AG09309 (cell line): Measurements from ENCODE around the gene WASHC1.
"Not testable (repeated sequence)": the region's sequence is repeated elsewhere in the genome, so short reads cannot be mapped to it uniquely, and the experiment has no call there.

ENCODE experiments used
- DNase-seq: peaks from one replicate; pipeline ENCODE4 v3.0.0-alpha.2; 2010; ENCODE audit warnings: low read depth
- H3K4me3 ChIP-seq: 2 replicates; pipeline ENCODE4 v1.5.1; 2011; ENCODE audit warnings: mild to moderate bottlenecking, low read depth, low read length, moderate library complexity; ENCODE audit not compliant: control insufficient read depth
- CTCF ChIP-seq: IDR thresholded peaks from 2 replicates; pipeline ENCODE4 v1.5.1; 2011; ENCODE audit warnings: mild to moderate bottlenecking, low read depth, low read length, inconsistent platforms; ENCODE audit not compliant: insufficient read depth, control insufficient read depth; ENCODE audit errors: missing control alignments

The WASHC1 gene

GRCh38 chr9:21621-22020 lies 7.6 kb downstream of the WASHC1 start:
- not testable (repeated sequence) for H3K4me3 ChIP-seq, DNase-seq

- not testable (repeated sequence) for DNase-seq
Observed at GRCh38 chr9:16875-17274, 12.4 kb downstream of the WASHC1 start.

GRCh38 chr9:14129-14809 lies 15.0 kb downstream of the WASHC1 start:
- not testable (repeated sequence) for H3K4me3 ChIP-seq, DNase-seq

More at GRCh38 chr9:16875-17274, 12.4 kb downstream of the WASHC1 start:
- not testable (repeated sequence) for H3K4me3 ChIP-seq

GRCh38 chr9:11206-11605 lies 18.1 kb downstream of the WASHC1 start:
- not testable (repeated sequence) for H3K4me3 ChIP-seq
- TF ChIP-seq CTCF = peak; percentile 43

GRCh38 chr9:10653-11053 lies 18.6 kb downstream of the WASHC1 start:
- DNase-seq, H3K4me3 ChIP-seq: not testable (repeated sequence)

More at GRCh38 chr9:11206-11605, 18.1 kb downstream of the WASHC1 start:
- not testable (repeated sequence) for DNase-seq

- not testable (repeated sequence) for H3K4me3 ChIP-seq, DNase-seq
Observed at GRCh38 chr9:10207-10606, 19.0 kb downstream of the WASHC1 start.
